Ovary (tissue), 3 donors: ENCODE measurements around the gene CD99L2.

ENCODE experiments used
- EP300 ChIP-seq: sonication (generic); formaldehyde crosslinking; IDR thresholded peaks from one replicate; pipeline ENCODE4 v1.6.1; 2017; ENCODE audit warnings: antibody characterized with exemption
- POLR2A ChIP-seq: fragments of 450-650 bp; IDR thresholded peaks from one replicate; pipeline ENCODE4 v1.6.1; 2017; ENCODE audit warnings: antibody characterized with exemption, mild to moderate bottlenecking, moderate library complexity
- TF ChIP-seq, protein P1 (sequence below), 3 donors: fragments of 450-650 bp in 2 of 3; fragments of 200-600 bp in 1 of 3; IDR thresholded peaks; one replicate each; pipeline versions ENCODE4 v1.5.1 to v1.8.0; 2016 to 2022; ENCODE audit warnings: antibody characterized with exemption in 3 of 3, mild to moderate bottlenecking in 1 of 3
- donor health status: DM: no; HTN: no; CAD: no.

DNA sequence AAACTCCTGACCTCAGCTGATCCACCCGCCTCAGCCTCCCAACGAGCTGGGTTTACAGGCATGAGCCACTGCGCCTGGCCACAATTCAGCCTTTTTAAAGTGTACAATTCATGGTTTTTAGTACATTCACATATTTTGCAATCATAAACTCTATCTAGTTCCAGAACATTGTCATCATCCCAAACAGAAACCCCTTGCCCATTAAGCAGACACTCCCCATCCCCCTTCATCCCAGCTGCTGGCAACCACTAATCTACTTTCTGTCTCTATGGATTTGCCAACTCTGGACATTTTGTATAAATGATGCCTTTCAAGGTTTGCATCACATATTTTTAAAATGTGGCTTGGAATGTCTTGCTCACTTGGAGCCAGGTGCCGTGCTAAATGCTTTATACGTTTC is 4.5 kb downstream of the CD99L2 start:
- TF ChIP-seq POLR2A (no peak), EP300 (no peak)
- TF ChIP-seq, protein P1, sequence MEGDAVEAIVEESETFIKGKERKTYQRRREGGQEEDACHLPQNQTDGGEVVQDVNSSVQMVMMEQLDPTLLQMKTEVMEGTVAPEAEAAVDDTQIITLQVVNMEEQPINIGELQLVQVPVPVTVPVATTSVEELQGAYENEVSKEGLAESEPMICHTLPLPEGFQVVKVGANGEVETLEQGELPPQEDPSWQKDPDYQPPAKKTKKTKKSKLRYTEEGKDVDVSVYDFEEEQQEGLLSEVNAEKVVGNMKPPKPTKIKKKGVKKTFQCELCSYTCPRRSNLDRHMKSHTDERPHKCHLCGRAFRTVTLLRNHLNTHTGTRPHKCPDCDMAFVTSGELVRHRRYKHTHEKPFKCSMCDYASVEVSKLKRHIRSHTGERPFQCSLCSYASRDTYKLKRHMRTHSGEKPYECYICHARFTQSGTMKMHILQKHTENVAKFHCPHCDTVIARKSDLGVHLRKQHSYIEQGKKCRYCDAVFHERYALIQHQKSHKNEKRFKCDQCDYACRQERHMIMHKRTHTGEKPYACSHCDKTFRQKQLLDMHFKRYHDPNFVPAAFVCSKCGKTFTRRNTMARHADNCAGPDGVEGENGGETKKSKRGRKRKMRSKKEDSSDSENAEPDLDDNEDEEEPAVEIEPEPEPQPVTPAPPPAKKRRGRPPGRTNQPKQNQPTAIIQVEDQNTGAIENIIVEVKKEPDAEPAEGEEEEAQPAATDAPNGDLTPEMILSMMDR (IDR thresholded peaks at IDR 0.05): no peak
